CD4-positive, alpha-beta T cell (primary cell): ENCODE measurements around the gene SPATS2L. TPM values are rescaled to one million over a fixed set of nuclear protein-coding genes. Genes with fewer than 3 reads are reported as not detected.

Experiments used
- ATAC-seq: fragments of 200-7000 bp; cut with Tn5 transposase; one replicate; pipeline ENCODE4 v1.10.0; 2022; ENCODE audit warnings: mild to moderate bottlenecking; ENCODE audit not compliant: poor library complexity
- CTCF ChIA-PET: fragments of 350-600 bp; sonication (Branson Sonifier 250); formaldehyde crosslinking; loops from one replicate; lab custom pipeline; 2021; ENCODE audit warnings: antibody characterized with exemption, inconsistent platforms; lab: Charles Lee
- POLR2A ChIA-PET: fragments of 350-600 bp; sonication (Branson Sonifier 250); formaldehyde crosslinking; loops from one replicate; lab custom pipeline; 2021; ENCODE audit warnings: antibody characterized with exemption, inconsistent platforms; lab: Charles Lee
- DNase-seq, 14 experiments: peaks; one replicate each; pipeline ENCODE4 v3.0.0-alpha.2; 2013 to 2020; ENCODE audit warnings: mixed read lengths in 2 of 14
- H3K27ac ChIP-seq, 2 donors: one replicate each; pipeline versions ENCODE4 v1.5.1 to v1.7.0; 2013; ENCODE audit warnings: low read length in 2 of 2, low read depth in 1 of 2, mild to moderate bottlenecking in 1 of 2
- H3K27me3 ChIP-seq, 2 experiments: 1 replicate in 1 of 2; 2 replicates in 1 of 2; pipeline versions ENCODE4 v1.6.1 to v1.7.0; 2013; ENCODE audit warnings: low read length in 2 of 2, control low read depth in 1 of 2, mild to moderate bottlenecking in 1 of 2, moderate library complexity in 1 of 2; ENCODE audit not compliant: insufficient read depth in 2 of 2, control insufficient read depth in 1 of 2
- H3K36me3 ChIP-seq: one replicate; pipeline ENCODE4 v1.6.1; 2013; ENCODE audit warnings: low read length, control low read depth; ENCODE audit not compliant: insufficient read depth
- H3K4me1 ChIP-seq: one replicate; pipeline ENCODE4 v1.6.1; 2013; ENCODE audit warnings: low read length, control low read depth; ENCODE audit not compliant: insufficient read depth
- H3K4me3 ChIP-seq: one replicate; pipeline ENCODE4 v1.5.1; 2013; ENCODE audit warnings: mild to moderate bottlenecking, low read length, moderate library complexity
- H3K9me3 ChIP-seq, 2 experiments: 1 replicate in 1 of 2; 2 replicates in 1 of 2; pipeline versions ENCODE4 v1.6.1 to v1.7.0; 2013; ENCODE audit warnings: low read length in 2 of 2, mild to moderate bottlenecking in 2 of 2, control low read depth in 1 of 2, moderate library complexity in 1 of 2; ENCODE audit not compliant: control insufficient read depth in 1 of 2, insufficient read depth in 1 of 2
- H3K27ac Mint-ChIP-seq: one replicate; pipeline ENCODE4 v1.8.0; 2020; ENCODE audit warnings: mixed read lengths
- H3K27me3 Mint-ChIP-seq: one replicate; pipeline ENCODE4 v1.8.0; 2021; ENCODE audit warnings: mixed read lengths
- H3K36me3 Mint-ChIP-seq: one replicate; pipeline ENCODE4 v1.8.0; 2021; ENCODE audit warnings: low read depth, mixed read lengths
- H3K4me1 Mint-ChIP-seq: one replicate; pipeline ENCODE4 v1.8.0; 2021; ENCODE audit warnings: low read depth, mixed read lengths
- H3K4me3 Mint-ChIP-seq: one replicate; pipeline ENCODE4 v1.8.0; 2020; ENCODE audit warnings: mild to moderate bottlenecking, mixed read lengths
- H3K9me3 Mint-ChIP-seq: one replicate; pipeline ENCODE4 v1.8.0; 2020; ENCODE audit warnings: mixed read lengths
- intact Hi-C, 2 experiments: fragments of 100-400 bp; cut with DNase I in 1 of 2; cut with micrococcal nuclease in 1 of 2; formaldehyde crosslinking; loops; one replicate each; pipeline versions ENCODE4 v1.15.1 to v1.9.0; 2023 to 2025; cut with DNase I, micrococcal nuclease
- total RNA-seq, 174 experiments: library from RNA in 2 of 174; stranded (reverse) in 2 of 174; gene quantifications; one replicate each; pipeline ENCODE4 v1.2.3 and lab custom pipeline; 2021 to 2026
- TF ChIP-seq, protein P1 (sequence below): fragments of 200-600 bp; IDR thresholded peaks from one replicate; pipeline ENCODE4 v1.8.0; 2022; ENCODE audit warnings: antibody characterized with exemption, mild to moderate bottlenecking

The SPATS2L gene
- total RNA-seq, 2 experiments from 2014 or later, result 4.0 to 4.4 TPM

GRCh38 chr2:200367155-200367554 is 60.7 kb downstream of the SPATS2L start:
- ChIA-PET POLR2A (interaction anchor here (1.5 kb wide), 1 partner anchor 9 kb away, joined by 4 read pairs; no protein-coding TSS in a partner anchor), CTCF (no interaction called here)
- H3K9me3 ChIP-seq, result no peaks in the 10 kb centered on the region
- H3K4me3 Mint-ChIP-seq, result no peak overlapping the region
- ATAC-seq, result no peak
- H3K36me3 ChIP-seq, result no peaks in the 10 kb centered on the region
- intact Hi-C loops, result no loop called here
- TF ChIP-seq, protein P1, sequence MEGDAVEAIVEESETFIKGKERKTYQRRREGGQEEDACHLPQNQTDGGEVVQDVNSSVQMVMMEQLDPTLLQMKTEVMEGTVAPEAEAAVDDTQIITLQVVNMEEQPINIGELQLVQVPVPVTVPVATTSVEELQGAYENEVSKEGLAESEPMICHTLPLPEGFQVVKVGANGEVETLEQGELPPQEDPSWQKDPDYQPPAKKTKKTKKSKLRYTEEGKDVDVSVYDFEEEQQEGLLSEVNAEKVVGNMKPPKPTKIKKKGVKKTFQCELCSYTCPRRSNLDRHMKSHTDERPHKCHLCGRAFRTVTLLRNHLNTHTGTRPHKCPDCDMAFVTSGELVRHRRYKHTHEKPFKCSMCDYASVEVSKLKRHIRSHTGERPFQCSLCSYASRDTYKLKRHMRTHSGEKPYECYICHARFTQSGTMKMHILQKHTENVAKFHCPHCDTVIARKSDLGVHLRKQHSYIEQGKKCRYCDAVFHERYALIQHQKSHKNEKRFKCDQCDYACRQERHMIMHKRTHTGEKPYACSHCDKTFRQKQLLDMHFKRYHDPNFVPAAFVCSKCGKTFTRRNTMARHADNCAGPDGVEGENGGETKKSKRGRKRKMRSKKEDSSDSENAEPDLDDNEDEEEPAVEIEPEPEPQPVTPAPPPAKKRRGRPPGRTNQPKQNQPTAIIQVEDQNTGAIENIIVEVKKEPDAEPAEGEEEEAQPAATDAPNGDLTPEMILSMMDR, result no peak
- H3K4me1 Mint-ChIP-seq, result no peaks in the 10 kb centered on the region
- H3K27me3 ChIP-seq, result no peaks in the 10 kb centered on the region
- H3K4me1 ChIP-seq, result no peaks in the 10 kb centered on the region
- H3K36me3 Mint-ChIP-seq, result no peaks in the 10 kb centered on the region
- H3K27me3 Mint-ChIP-seq, result no peaks in the 10 kb centered on the region
- H3K9me3 Mint-ChIP-seq, result no peaks in the 10 kb centered on the region
- H3K27ac Mint-ChIP-seq, result no peak overlapping the region
- no peak overlapping the region for H3K27ac ChIP-seq
- H3K4me3 ChIP-seq, result no peak overlapping the region
- DNase-seq, result no peak

- intact Hi-C loops, result loop anchor here (5.0 to 10.0 kb wide), 4 partner anchors 63 to 435 kb away; partner anchors contain the start of gene SPATS2L (in 2 of the 2)
- CTCF ChIA-PET, result no interaction called here
These were observed 63.4 kb downstream of the SPATS2L start for GRCh38 chr2:200369886-200370285.

DNA sequence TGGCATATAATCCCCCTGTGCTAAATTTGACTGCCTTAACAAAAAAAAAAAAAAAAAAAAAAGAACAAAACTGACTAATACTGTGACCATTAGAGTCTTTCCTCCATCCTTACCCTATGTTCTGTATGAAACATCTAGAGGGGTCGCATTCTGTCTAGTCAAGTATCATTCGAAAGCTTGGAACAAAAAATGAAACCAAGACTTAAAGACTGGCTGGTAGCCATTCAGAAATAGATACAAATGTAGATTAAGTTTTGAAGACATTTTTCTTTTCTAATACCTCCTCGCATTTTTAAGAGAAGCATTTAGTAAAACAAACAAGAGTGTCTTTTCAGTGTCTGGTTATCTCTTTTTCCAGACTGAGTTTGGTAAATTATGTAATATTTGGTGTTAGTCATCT is 66.7 kb downstream of the SPATS2L start:
- Mint-ChIP-seq H3K4me1 (peaks cover 55% of the 10 kb centered on the region), H3K36me3 (no peaks in the 10 kb centered on the region), H3K9me3 (no peaks in the 10 kb centered on the region), H3K27ac (peak overlapping the region; percentile 88), H3K4me3 (peak overlapping the region; percentile 88), H3K27me3 (no peaks in the 10 kb centered on the region)
- CTCF ChIA-PET, result interaction anchor here (0.7 to 1.5 kb wide), 2 partner anchors 10 to 68 kb away, joined by 3 to 5 read pairs; no protein-coding TSS in a partner anchor
- Histone ChIP-seq H3K9me3 (no peaks in the 10 kb centered on the region), H3K27me3 (no peaks in the 10 kb centered on the region), H3K36me3 (no peaks in the 10 kb centered on the region), H3K27ac (peak overlapping the region in 1 of 2 donors; percentile 56), H3K4me3 (peak overlapping the region; percentile 52), H3K4me1 (peaks cover 28% of the 10 kb centered on the region)
- POLR2A ChIA-PET, result interaction anchor here (2.3 to 3.2 kb wide), 2 partner anchors 10 to 94 kb away, joined by 11 to 15 read pairs; no protein-coding TSS in a partner anchor
- ATAC-seq (no peak), DNase-seq (peak in 1 of 14 experiments; percentile 33)
- intact Hi-C loops, result loop anchor here (5.0 to 10.0 kb wide), 4 partner anchors 66 to 432 kb away; partner anchors contain the start of gene SPATS2L (in 2 of the 2)
- TF ChIP-seq, protein P1, result no peak

More at GRCh38 chr2:200369886-200370285, 63.4 kb downstream of the SPATS2L start:
- no peak overlapping the region for H3K27ac Mint-ChIP-seq
- H3K36me3 Mint-ChIP-seq, result no peaks in the 10 kb centered on the region
- TF ChIP-seq, protein P1, result no peak
- H3K4me3 ChIP-seq, result no peak overlapping the region
- POLR2A ChIA-PET, result interaction anchor here (0.6 kb wide), 1 partner anchor 14 kb away, joined by 3 read pairs; no protein-coding TSS in a partner anchor
- H3K36me3 ChIP-seq, result no peaks in the 10 kb centered on the region
- ATAC-seq (no peak), DNase-seq (no peak)
- no peak overlapping the region for H3K4me3 Mint-ChIP-seq
- H3K9me3 ChIP-seq, result no peaks in the 10 kb centered on the region
- peaks cover 9% of the 10 kb centered on the region for H3K4me1 ChIP-seq
- no peaks in the 10 kb centered on the region for H3K27me3 ChIP-seq
- H3K4me1 Mint-ChIP-seq, result peaks cover 24% of the 10 kb centered on the region
- no peaks in the 10 kb centered on the region for H3K27me3 Mint-ChIP-seq
- no peak overlapping the region for H3K27ac ChIP-seq
- H3K9me3 Mint-ChIP-seq, result no peaks in the 10 kb centered on the region
